HepG2 (cell line): ENCODE measurements around the gene PCDHGA1. TPM values are rescaled to one million over a fixed set of nuclear protein-coding genes. Genes with fewer than 3 reads are reported as not detected.

Experiments used
- CBX1 ChIP-seq: IDR thresholded peaks from one replicate; pipeline ENCODE4 v1.6.1; 2016; ENCODE audit warnings: antibody characterized with exemption, low read depth
- CREBL2 ChIP-seq: sonication (generic); formaldehyde crosslinking; IDR thresholded peaks from 2 replicates; pipeline ENCODE4 v1.8.1; 2023; ENCODE audit warnings: missing genetic modification reagents, mild to moderate bottlenecking, borderline replicate concordance
- CTCF ChIP-seq: sonication (generic); formaldehyde crosslinking; IDR thresholded peaks from 2 replicates; pipeline ENCODE4 v1.5.0; 2020; ENCODE audit warnings: mild to moderate bottlenecking, missing genetic modification reagents, moderate library complexity
- HHEX ChIP-seq: IDR thresholded peaks from 2 replicates; pipeline ENCODE4 v1.6.1; 2016; ENCODE audit warnings: control low read depth
- HMGXB4 ChIP-seq, 2 experiments: sonication (generic) in 1 of 2; formaldehyde crosslinking in 1 of 2; IDR thresholded peaks; 2 replicates each; pipeline versions ENCODE4 v1.4.0 to v1.6.1; 2018 to 2020; ENCODE audit warnings: missing genetic modification reagents in 2 of 2, borderline replicate concordance in 1 of 2, low read depth in 1 of 2, mild to moderate bottlenecking in 1 of 2, missing biosample characterization in 1 of 2
- MAX ChIP-seq: IDR thresholded peaks from 2 replicates; pipeline ENCODE4 v1.6.1; 2012; ENCODE audit warnings: inconsistent platforms
- MBD4 ChIP-seq: IDR thresholded peaks from 2 replicates; pipeline ENCODE4 v1.6.1; 2012; ENCODE audit warnings: low read length, inconsistent platforms, borderline replicate concordance
- REXO4 ChIP-seq: sonication (generic); formaldehyde crosslinking; IDR thresholded peaks from 2 replicates; pipeline ENCODE4 v1.8.0; 2022; ENCODE audit warnings: missing genetic modification reagents, mild to moderate bottlenecking, borderline replicate concordance
- SP1 ChIP-seq, 2 experiments: fragments of 450-650 bp in 1 of 2; sonication (generic) in 1 of 2; formaldehyde crosslinking in 1 of 2; IDR thresholded peaks; 2 replicates each; pipeline versions ENCODE4 v1.4.0 to v1.6.1; 2016 to 2020; ENCODE audit warnings: missing genetic modification reagents in 1 of 2
- ZNF20 ChIP-seq: sonication (generic); formaldehyde crosslinking; IDR thresholded peaks from 2 replicates; pipeline ENCODE4 v1.4.0; 2020; ENCODE audit warnings: mild to moderate bottlenecking, moderate library complexity, missing genetic modification reagents
- ZNF33A ChIP-seq: sonication (generic); formaldehyde crosslinking; IDR thresholded peaks from 2 replicates; pipeline ENCODE4 v1.5.1; 2020; ENCODE audit warnings: missing genetic modification reagents, mild to moderate bottlenecking, moderate library complexity, borderline replicate concordance
- ZNF556 ChIP-seq: sonication (generic); formaldehyde crosslinking; IDR thresholded peaks from 2 replicates; pipeline ENCODE4 v1.4.0; 2020; ENCODE audit warnings: mild to moderate bottlenecking, missing genetic modification reagents, borderline replicate concordance
- polyA plus RNA-seq, 8 experiments: library from polyadenylated mRNA; depleted of rRNA in 3 of 8; stranded (reverse) in 7 of 8; unstranded in 1 of 8; fragments of >200 nt; fragmentation: Illumina TruSeq in 4 of 8; extraction: Trizol in 4 of 8; gene quantifications; 2 replicates each; pipeline versions ENCODE4 v1.2.1 to v1.2.3, GENCODE V29; 2011 to 2016; ENCODE audit warnings: low read depth in 4 of 8, missing spikeins in 1 of 8, mixed read lengths in 1 of 8; ENCODE audit not compliant: insufficient read depth in 1 of 8
- total RNA-seq, 5 experiments: library from RNA; depleted of rRNA; stranded (reverse); fragments of >200 nt; fragmentation: Illumina TruSeq; extraction: Trizol; gene quantifications; 2 replicates each; pipeline ENCODE4 v1.2.3, GENCODE V29; 2016; ENCODE audit warnings: low read depth in 1 of 5

Gene PCDHGA1
- total and polyA plus RNA-seq, 2 of the 13 experiments (the other 11 are each of a cell fraction or from before 2014, with no cell fraction given): 0.31 to 0.40 TPM

- peak; percentile 58 for TF ChIP-seq CTCF (CRISPR knock-in tag)
- TF ChIP-seq MAX: peak; percentile 49; the same call in 1 of the 2 replicates
- TF ChIP-seq CREBL2 (CRISPR knock-in tag): no peak
- peak; percentile 21; the same call in 1 of the 2 replicates for TF ChIP-seq ZNF556 (CRISPR knock-in tag)
- peak; percentile 23 for TF ChIP-seq CBX1
- no peak for TF ChIP-seq ZNF33A (CRISPR knock-in tag)
- TF ChIP-seq REXO4 (CRISPR knock-in tag): no peak
- no peak for TF ChIP-seq HHEX (CRISPR knock-in tag)
- no peak for TF ChIP-seq ZNF20
- no peak for TF ChIP-seq SP1 (IDR thresholded peaks at IDR 0.05)
- no peak for TF ChIP-seq SP1 (CRISPR knock-in tag; IDR thresholded peaks at IDR 0.05)
- TF ChIP-seq HMGXB4 (CRISPR knock-in tag; IDR thresholded peaks at IDR 0.05; ENCODE audit: borderline replicate concordance in 1 of 2, low read depth in 1 of 2): peak; percentile 43 to 48; a peak in 2 of 4 replicates
- no peak for TF ChIP-seq MBD4
Measured at GRCh38 chr5:141330299-141331080, at the start of gene PCDHGA1 (continued).
